SU-DHL-6 (cell line): ENCODE measurements around the gene UBR4.
A peak's percentile ranks its signal among the peaks of the same experiment; 100 is the strongest.
"Not testable (repeated sequence)": the region's sequence is repeated elsewhere in the genome, so short reads cannot be mapped to it uniquely, and the experiment has no call there.

Experiments used
- H2AFZ ChIP-seq: fragments of 200-600 bp; sonication (generic); 2 replicates; pipeline ENCODE4 v1.6.1; 2014; ENCODE audit warnings: low read depth, mild to moderate bottlenecking, moderate library complexity, mixed read lengths, antibody characterized with exemption, low read length; ENCODE audit not compliant: severe bottlenecking
- H3F3A ChIP-seq: fragments of 200-600 bp; shearing (Covaris generic); 2 replicates; pipeline ENCODE4 v1.6.0; 2016; ENCODE audit warnings: antibody characterized with exemption, mild to moderate bottlenecking; ENCODE audit not compliant: insufficient read depth
- H3K27ac ChIP-seq: fragments of 200-600 bp; sonication (generic); 2 replicates; pipeline ENCODE4 v1.5.1; 2016; ENCODE audit warnings: low read depth, mild to moderate bottlenecking, low read length, moderate library complexity, mixed read lengths
- H3K27me3 ChIP-seq: fragments of 200-600 bp; sonication (generic), shearing (Covaris generic); 2 replicates; pipeline ENCODE4 v1.6.0; 2014; ENCODE audit warnings: mild to moderate bottlenecking, low read length
- H3K36me3 ChIP-seq: fragments of 200-600 bp; sonication (generic); 2 replicates; pipeline ENCODE4 v1.6.1; 2014; ENCODE audit warnings: mild to moderate bottlenecking, low read length, mixed read lengths
- H3K4me2 ChIP-seq: fragments of 300-600, 200-600 bp; shearing (Covaris generic), sonication (generic); 2 replicates; pipeline ENCODE4 v1.6.0; 2014; ENCODE audit warnings: low read length, low read depth, mild to moderate bottlenecking; ENCODE audit not compliant: poor library complexity, severe bottlenecking
- H3K4me3 ChIP-seq: fragments of 200-600 bp; sonication (generic); 2 replicates; pipeline ENCODE4 v1.5.1; 2014; ENCODE audit warnings: antibody characterized with exemption, low read length, mild to moderate bottlenecking, mixed read lengths; ENCODE audit not compliant: insufficient read depth, poor library complexity, severe bottlenecking
- H3K79me2 ChIP-seq: fragments of 200-600 bp; sonication (generic); 2 replicates; pipeline ENCODE4 v1.6.1; 2014; ENCODE audit warnings: mild to moderate bottlenecking, low read length, moderate library complexity; ENCODE audit not compliant: insufficient read depth
- H3K9ac ChIP-seq: fragments of 200-600 bp; sonication (generic); 2 replicates; pipeline ENCODE4 v1.7.0; 2014; ENCODE audit warnings: mild to moderate bottlenecking, low read length
- H3K9me2 ChIP-seq: fragments of 200-600 bp; sonication (generic); replicated peaks from 2 replicates; pipeline ENCODE4 v1.6.1; 2014; ENCODE audit warnings: low read length; ENCODE audit not compliant: insufficient read depth
- H3K9me3 ChIP-seq: fragments of 200-600 bp; sonication (generic); 2 replicates; pipeline ENCODE4 v1.6.1; 2014; ENCODE audit warnings: low read length, mixed read lengths; ENCODE audit not compliant: insufficient read depth
- H4K20me1 ChIP-seq: fragments of 200-600 bp; sonication (generic); 2 replicates; pipeline ENCODE4 v1.6.1; 2014; ENCODE audit warnings: low read depth, mild to moderate bottlenecking, antibody characterized with exemption, low read length, moderate library complexity, mixed read lengths
- EZH2phosphoT487 ChIP-seq: fragments of 200-600 bp; sonication (generic), shearing (Covaris generic); conservative IDR thresholded peaks from 2 replicates; pipeline ENCODE4 v1.6.1; 2018; ENCODE audit warnings: mild to moderate bottlenecking, antibody characterized with exemption, low read length, moderate library complexity, mixed read lengths
- TF ChIP-seq, protein P1 (sequence below): fragments of 200-600 bp; sonication (generic); IDR thresholded peaks from one replicate; pipeline ENCODE4 v1.5.1; 2017; ENCODE audit warnings: antibody characterized with exemption, mild to moderate bottlenecking, low read length, moderate library complexity; ENCODE audit not compliant: insufficient read depth, poor library complexity, severe bottlenecking

Gene UBR4

DNA sequence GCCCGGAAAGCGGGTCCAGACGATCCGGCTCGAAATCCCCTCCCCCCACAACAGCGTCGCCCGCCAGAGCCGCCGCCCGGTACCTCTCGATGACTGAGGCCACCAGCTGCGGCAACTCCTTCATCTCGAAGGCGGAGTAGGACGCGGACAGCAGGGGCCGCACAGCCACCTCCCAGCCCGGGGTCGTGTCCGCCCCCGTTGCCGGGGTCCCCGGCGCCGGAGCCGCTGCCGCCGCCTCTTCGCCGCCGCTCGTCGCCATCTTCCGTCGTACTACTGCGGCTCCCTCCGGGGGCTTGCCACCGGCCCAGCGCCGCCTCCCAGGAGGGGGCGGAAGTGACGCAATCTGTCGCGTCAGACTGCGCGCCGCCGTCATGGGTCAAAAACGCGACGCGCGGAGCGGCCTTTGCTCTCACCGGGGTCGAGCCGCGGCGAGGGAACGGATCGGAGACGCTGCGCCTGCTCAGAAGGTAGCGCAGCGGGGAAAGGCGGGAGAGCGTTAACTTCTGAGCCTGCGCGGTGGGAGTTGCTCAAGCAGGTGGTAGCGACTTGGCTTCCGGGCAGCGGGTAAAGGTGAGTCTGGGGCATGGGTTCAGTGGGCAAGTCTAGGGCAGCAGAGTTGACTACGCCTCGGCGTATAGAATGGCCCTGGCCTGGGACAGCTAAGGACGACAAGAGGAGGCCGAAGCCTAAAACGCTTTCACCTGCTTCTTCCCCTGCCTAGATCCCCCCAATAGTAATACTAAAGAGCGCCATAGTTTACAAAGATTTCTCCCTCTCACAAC lies at the start of gene UBR4:
Gene UBR4 (minus strand): TSS at position 277 of the 782 bp plus-strand sequence. CDS start 18 bp downstream, at position 259.
- Histone ChIP-seq H3K9me2 (no peaks in the 10 kb centered on the region), H3K79me2 (peaks cover 89% of the 10 kb centered on the region), H3K36me3 (peaks cover 14% of the 10 kb centered on the region), H3K4me3 (peak within 1 kb of the TSS; percentile 74), H3K27me3 (no peaks in the 10 kb centered on the region), H3F3A (peaks cover 3% of the 10 kb centered on the region; the same call in 1 of the 2 replicates), H3K9me3 (no peaks in the 10 kb centered on the region), H2AFZ (peak within 1 kb of the TSS; percentile 20), H3K27ac (peak within 1 kb of the TSS; percentile 70), H3K4me2 (peak within 1 kb of the TSS; percentile 81), H4K20me1 (peaks cover 15% of the 10 kb centered on the region), H3K9ac (peak within 1 kb of the TSS; percentile 78)
- TF ChIP-seq EZH2phosphoT487: no peak

DNA sequence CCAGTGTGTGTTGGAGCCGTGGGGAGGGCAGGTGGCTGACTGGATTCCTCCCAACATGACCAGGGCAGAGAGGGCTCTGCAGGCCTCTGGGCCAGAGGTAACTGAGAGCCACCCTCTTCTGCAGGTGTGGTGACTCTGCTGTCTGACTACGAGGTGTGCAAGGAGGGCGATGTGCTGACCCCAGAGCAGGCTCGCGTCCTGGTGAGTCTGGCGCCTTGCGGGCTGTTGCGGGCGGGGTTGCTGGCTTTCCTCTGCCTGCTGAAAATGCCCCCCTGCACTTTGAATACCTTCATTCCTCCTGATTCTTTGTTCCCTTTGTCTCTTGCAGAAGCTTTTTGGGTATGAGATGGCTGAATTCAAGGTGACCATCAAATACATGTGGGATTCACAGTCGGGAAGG lies 48.3 kb upstream of the UBR4 start:
- no peaks in the 10 kb centered on the region for H3K9me3 ChIP-seq
- TF ChIP-seq, protein P1, sequence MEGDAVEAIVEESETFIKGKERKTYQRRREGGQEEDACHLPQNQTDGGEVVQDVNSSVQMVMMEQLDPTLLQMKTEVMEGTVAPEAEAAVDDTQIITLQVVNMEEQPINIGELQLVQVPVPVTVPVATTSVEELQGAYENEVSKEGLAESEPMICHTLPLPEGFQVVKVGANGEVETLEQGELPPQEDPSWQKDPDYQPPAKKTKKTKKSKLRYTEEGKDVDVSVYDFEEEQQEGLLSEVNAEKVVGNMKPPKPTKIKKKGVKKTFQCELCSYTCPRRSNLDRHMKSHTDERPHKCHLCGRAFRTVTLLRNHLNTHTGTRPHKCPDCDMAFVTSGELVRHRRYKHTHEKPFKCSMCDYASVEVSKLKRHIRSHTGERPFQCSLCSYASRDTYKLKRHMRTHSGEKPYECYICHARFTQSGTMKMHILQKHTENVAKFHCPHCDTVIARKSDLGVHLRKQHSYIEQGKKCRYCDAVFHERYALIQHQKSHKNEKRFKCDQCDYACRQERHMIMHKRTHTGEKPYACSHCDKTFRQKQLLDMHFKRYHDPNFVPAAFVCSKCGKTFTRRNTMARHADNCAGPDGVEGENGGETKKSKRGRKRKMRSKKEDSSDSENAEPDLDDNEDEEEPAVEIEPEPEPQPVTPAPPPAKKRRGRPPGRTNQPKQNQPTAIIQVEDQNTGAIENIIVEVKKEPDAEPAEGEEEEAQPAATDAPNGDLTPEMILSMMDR: no peak
- H3K9me2 ChIP-seq: no peaks in the 10 kb centered on the region
- no peak overlapping the region for H3K27ac ChIP-seq
- peaks cover 25% of the 10 kb centered on the region for H3K79me2 ChIP-seq
- H2AFZ ChIP-seq: no peak overlapping the region
- H3F3A ChIP-seq: no peaks in the 10 kb centered on the region
- no peak overlapping the region for H3K9ac ChIP-seq
- H4K20me1 ChIP-seq: no peaks in the 10 kb centered on the region; the same call in 1 of the 2 replicates
- no peaks in the 10 kb centered on the region for H3K27me3 ChIP-seq
- H3K36me3 ChIP-seq: no peaks in the 10 kb centered on the region
- H3K4me2 ChIP-seq: no peak overlapping the region
- H3K4me3 ChIP-seq: no peak overlapping the region

DNA sequence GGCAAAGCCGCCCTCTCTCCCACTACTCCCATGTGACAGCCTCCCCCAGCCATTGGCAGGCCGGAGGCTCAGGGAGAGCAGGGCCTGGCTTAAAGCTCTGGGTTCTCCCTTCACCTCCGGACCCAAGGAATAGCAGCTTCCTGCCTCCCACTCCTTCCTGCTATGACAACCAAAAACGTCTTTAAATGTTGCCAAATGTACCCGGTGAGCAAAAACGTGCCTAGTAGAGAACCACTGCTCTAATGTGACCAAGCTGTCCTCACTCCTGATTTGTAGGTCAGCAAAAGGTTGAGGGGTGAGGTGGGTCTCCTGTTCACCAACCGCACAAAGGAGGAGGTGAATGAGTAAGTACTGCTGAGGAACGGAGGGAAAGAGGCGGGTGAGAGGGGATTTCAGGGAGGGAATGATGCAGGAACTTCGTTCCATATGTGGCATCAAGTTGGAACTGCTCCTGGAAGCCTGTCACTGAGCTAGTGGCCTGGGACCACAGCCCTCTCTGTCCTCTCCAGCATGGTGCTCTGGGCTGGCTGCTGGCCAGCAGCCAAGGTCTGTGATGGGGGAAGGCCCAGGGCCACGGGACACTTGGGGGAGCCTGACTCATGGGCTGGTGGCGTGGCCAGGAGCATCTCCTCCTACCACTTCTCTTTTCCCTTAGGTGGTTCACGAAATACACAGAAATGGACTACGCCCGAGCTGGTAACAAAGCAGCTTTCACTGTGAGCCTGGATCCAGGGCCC lies 47.3 kb upstream of the UBR4 start:
- H3K27ac ChIP-seq: no peak overlapping the region

DNA sequence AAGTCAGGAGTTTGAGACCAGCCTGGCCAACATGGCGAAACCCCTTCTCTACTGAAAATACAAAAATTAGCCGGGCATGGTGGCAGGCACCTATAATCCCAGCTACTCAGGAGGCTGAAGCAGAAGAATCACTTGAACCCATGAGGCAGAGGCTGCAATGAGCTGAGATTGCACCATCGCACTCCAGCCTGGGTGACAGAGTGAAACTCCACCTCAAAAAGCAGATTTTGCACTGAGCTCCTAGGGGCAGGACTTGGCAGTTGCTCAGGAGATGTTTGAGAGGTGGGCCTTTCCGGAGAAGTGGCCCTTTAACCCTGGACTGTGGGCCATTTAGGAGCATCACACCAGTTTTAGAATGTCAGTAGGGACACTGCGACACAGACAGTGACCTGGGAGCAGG lies 46.2 kb upstream of the UBR4 start:
- not testable (repeated sequence) for H3K9ac ChIP-seq, H3K4me2 ChIP-seq, H3K9me2 ChIP-seq, H3K27ac ChIP-seq, H2AFZ ChIP-seq, H3F3A ChIP-seq, H3K27me3 ChIP-seq, H3K9me3 ChIP-seq, H3K36me3 ChIP-seq, H4K20me1 ChIP-seq, H3K4me3 ChIP-seq
- peaks cover 44% of the 10 kb centered on the region for H3K79me2 ChIP-seq

More for the DNA sequence above, 47.3 kb upstream of the UBR4 start:
- H3K9me3 ChIP-seq: no peaks in the 10 kb centered on the region
- no peaks in the 10 kb centered on the region for H3K27me3 ChIP-seq
- H3K4me2 ChIP-seq: no peak overlapping the region
- no peaks in the 10 kb centered on the region for H3K9me2 ChIP-seq
- TF ChIP-seq, protein P1: no peak
- TF ChIP-seq EZH2phosphoT487: no peak
- H3F3A ChIP-seq: no peaks in the 10 kb centered on the region
- no peaks in the 10 kb centered on the region; the same call in 1 of the 2 replicates for H4K20me1 ChIP-seq
- H3K79me2 ChIP-seq: peaks cover 35% of the 10 kb centered on the region
- H3K36me3 ChIP-seq: no peaks in the 10 kb centered on the region
- no peak overlapping the region for H2AFZ ChIP-seq
- H3K4me3 ChIP-seq: no peak overlapping the region
- H3K9ac ChIP-seq: no peak overlapping the region
